IPS-18c (cell line): Measurements from ENCODE around the gene GATD1.
"Not testable (repeated sequence)": the region's sequence is repeated elsewhere in the genome, so short reads cannot be mapped to it uniquely, and the experiment has no call there.

Experiments used
- H3K4me3 ChIP-seq: 2 replicates; pipeline ENCODE4 v1.7.0; 2013; ENCODE audit warnings: low read depth, mild to moderate bottlenecking, low read length, moderate library complexity; ENCODE audit not compliant: insufficient read depth
- H3K9me3 ChIP-seq: one replicate; pipeline ENCODE4 v1.6.1; 2013; ENCODE audit warnings: mild to moderate bottlenecking, low read length, moderate library complexity; ENCODE audit not compliant: control insufficient read depth, insufficient read depth

The GATD1 gene

DNA sequence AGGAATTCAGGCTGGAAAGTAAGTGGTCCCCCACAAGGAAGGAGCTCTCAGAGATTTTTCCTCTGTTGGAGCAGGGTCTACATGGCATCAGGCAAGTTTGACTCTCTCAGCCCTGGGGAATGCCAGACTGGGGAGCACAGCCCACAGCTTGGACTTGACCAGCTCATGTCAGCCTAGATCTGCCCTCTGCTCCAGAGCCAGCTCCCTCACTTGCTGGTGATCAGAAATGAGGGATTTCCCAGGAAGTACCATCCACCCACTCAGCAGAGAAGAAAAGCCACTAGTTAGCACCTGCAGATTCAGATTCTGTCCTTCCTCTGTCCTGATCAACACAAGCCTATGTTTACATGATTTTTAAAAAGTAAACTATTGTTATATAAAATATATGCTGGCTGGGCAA is 17.1 kb downstream of the GATD1 start:
- Histone ChIP-seq H3K4me3 (no peak overlapping the region), H3K9me3 (no peaks in the 10 kb centered on the region)

DNA sequence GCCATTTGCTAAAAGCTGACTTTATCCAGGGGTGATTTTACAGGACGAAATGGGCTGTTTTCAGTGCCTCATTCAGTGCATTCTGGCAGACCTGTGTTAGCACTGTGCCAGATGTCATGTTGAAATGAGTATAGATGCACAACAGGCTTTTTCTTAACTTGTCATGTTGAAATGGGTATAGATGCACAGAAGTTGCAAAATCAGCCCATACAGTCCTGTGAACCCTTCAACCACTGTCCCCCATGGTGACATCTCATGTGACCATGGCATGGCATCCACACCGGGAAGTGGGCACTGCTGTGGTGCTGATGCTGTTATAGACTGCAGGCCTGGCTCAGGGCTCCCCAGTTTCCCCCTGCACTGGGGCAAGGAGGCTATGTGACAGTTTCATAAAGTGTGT is 27.6 kb downstream of the GATD1 start:
- Histone ChIP-seq H3K4me3 (no peak overlapping the region), H3K9me3 (no peaks in the 10 kb centered on the region)

DNA sequence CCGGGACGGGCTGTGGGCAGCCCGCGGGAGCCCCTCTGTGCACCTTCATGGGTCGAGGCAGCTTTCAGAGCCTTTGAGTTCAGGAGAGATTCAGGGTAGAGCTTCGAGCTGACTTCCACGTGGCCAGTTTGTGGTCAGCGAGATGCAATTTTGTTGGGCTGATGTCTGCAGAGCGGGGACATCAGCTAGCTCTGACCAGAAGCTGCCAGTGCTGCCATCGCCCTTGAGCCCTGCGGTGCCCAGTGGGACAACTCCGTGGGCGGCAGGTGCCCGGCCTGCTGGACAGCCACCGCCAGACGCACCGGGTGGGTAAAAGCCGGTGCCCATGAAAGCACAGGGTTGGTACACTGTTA is 29.3 kb downstream of the GATD1 start:
- H3K9me3 ChIP-seq, result no peaks in the 10 kb centered on the region

DNA sequence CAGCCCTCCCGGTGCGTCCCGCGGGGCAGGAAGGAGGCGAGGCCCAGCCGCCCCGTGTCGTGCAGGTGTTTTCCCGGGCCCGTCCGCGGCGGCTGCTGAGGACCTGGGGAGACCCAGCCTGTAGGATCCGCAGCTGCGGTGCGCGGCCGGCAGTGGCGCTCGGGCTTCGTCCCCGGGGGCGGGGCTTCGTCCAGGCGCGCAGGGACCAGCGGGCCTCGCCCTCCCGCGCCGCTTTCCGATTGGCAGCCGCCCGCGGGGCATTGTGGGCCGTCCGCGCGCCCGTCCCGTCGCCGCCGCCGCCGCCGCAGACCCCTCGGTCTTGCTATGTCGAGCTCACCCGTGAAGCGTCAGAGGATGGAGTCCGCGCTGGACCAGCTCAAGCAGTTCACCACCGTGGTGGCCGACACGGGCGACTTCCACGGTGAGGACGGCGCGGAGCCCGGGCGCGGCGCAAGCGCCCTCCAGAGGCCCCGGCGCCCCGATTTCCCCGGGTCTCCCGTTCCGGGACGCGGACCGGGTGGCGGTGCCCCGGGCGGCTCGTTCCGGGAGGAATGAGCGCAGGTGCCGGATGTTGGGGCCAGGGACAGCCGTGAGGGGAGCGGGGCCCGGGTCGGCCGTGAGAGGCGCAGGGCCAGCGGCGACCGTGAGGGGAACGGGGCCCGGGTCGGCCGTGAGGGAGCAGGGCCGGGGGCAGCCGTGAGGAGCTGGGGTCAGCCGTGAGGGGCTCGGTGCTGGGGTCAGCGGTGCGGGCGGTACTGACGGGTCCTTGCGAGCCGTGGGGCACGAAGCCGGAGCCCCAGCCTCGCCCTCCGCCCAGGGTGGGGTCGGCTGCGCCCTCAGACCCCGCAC is 29.9 kb downstream of the GATD1 start, which contains the start of gene TALDO1:
TALDO1 (plus strand) TSS at position 307 of the 849 bp plus-strand sequence; CDS start at position 325, 18 bp downstream.
- H3K4me3 ChIP-seq, result peak within 1 kb of the TSS; percentile 86

More for the DNA sequence above, 29.3 kb downstream of the GATD1 start:
- H3K4me3 ChIP-seq, result peak overlapping the region; percentile 86

DNA sequence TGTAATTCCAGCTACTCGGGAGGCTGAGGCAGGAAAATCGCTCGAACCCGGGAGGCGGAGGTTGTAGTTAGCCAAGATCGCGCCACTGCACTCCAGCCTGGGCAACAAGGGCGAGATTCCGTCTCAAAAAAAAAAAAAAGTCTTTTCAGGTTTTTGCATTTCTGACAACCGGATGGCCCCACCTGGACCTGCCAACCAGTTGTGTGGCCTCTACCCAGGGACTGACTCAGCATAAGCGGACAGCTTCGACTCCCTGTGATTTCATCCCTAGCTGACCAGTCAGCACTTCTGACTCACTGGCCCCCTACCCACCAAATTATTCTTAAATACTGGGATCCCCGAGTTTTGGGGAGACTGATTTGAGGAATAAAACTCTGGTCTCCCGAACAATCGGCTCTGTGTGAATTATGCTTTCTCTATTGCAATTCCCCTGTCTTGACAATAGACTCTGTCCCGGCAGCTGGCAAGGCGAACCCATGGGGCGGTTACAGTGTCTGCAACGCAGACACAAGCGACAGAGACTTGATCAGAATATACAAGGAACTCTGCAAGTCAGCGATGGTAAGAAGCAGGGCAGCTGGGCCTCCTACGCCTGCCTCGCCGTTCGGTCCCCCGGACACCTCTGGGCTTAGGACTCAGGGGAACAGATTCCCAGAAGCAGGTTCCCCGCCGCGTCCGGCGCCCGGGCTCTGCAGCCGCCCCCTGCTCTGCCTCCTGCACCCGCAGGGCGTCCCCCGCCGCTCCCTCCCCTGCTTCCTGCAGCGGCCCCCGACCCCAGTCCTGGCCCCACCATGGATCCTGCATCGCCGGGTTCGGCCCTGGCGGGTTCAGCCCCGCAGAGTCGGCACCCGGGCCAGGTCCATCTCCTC is 30.8 kb downstream of the GATD1 start:
- no peaks in the 10 kb centered on the region for H3K9me3 ChIP-seq
- peak overlapping the region; percentile 86 for H3K4me3 ChIP-seq

More for the DNA sequence above, 29.9 kb downstream of the GATD1 start, which contains the start of gene TALDO1:
- no peaks in the 10 kb centered on the region for H3K9me3 ChIP-seq

DNA sequence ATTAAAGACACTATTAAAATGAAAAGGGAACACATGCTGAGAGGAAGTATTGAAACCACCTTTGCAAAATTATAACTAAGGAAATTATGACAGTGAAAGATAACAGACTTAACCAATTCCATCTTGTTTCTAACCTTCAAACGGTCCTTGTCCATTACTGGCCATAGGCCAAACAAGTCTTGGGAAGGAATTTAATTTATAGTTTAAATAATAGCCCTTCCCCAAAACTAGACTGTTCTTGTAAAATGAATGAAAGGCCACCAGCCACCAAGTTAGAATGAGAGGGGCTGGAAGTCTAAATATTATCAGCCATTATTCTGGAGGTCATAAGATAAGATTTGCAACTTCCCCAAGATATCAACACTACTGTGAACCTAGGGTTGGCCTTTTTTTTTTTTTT is 31.9 kb downstream of the GATD1 start:
- no peaks in the 10 kb centered on the region for H3K9me3 ChIP-seq
- H3K4me3 ChIP-seq, result no peak overlapping the region

DNA sequence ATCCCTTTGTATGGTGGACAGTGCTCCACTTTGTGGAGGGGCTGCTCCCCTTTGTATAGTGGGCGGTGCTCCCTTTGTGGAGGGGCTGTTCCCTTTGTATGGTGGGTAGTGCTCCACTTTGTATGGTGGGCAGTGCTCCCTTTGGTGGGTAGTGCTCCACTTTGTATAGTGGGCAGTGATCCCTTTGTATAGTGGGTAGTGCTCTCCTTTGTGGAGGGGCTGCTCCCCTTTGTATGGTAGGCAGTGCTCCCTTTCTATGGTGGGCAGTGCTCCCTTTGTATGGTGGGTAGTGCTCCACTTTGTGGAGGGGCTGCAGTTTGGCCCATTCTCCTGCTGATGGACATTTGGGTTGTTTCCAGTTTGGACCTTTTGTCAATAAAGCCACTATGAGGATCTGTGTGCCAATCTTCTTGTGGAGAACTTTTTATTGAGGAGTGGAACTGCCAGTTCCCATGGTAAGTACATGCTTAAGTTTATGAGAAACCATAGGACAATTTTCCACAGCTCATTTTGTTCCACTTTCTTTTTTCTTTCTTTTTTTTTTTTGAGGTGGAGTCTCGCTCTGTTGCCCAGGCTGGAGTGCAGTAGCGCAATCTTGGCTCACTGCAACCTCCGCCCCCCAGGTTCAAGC is 34.6 kb downstream of the GATD1 start:
- Histone ChIP-seq H3K9me3 (no peaks in the 10 kb centered on the region), H3K4me3 (no peak overlapping the region)

DNA sequence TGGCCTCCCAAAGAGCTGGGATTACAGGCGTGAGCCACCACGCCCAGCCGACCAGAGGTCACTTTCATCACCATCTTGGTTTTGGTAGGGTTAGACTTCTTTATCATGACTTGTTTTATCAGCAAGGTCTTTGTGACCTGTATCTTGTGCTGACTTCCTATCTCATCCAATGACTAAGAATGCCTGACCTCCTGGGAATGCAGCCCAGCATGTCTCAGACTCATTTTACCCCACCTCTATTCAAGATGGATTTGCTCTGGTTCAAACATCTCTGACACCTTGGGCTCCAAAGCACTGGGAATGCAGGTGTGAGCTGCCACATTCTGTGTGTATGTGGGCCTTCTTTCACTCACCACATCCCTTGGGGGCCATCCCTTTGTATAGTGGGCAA is 35.1 kb downstream of the GATD1 start:
- Histone ChIP-seq H3K4me3 (no peak overlapping the region), H3K9me3 (no peaks in the 10 kb centered on the region)

DNA sequence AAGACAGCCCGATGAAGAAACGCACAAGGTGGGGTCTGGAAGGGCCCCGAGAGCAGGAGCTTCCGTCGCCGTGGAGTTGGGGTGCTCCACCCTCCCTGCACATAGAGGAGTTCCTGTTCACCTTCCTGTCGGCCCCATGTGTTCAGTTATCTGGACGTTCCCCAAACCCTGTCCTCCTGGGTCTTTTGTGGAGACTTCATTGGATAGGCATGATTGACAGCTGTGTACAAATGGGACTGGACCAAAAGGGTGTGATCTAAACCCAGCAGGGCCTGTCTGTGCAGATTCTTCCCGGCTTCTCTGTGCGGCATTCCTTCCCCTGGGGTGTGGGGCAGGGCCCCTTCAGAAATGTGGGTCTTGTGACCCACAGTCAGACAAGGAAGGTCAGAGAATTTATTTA is 39.4 kb downstream of the GATD1 start:
- not testable (repeated sequence) for H3K9me3 ChIP-seq, H3K4me3 ChIP-seq

DNA sequence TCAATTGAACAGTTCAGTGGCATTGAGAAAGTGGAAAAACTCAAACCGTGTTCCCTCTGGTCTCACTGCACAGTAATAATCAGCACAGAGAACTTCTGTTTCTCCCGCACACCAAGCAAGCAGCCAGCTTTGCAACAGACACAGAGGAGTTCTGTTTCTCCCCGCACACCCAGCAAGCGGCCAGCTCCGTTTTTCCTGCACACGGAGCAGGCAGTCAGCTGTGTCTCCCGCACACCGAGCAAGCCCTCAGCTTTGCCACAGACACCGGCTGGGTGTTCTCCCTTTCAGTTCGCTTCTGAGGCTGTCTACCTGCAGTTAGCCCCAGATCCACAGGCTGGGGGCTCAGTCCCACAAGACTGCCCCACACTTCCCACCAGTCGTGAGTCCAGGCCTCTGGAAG is 39.9 kb downstream of the GATD1 start:
- H3K4me3 ChIP-seq, result no peak overlapping the region
- no peaks in the 10 kb centered on the region for H3K9me3 ChIP-seq

DNA sequence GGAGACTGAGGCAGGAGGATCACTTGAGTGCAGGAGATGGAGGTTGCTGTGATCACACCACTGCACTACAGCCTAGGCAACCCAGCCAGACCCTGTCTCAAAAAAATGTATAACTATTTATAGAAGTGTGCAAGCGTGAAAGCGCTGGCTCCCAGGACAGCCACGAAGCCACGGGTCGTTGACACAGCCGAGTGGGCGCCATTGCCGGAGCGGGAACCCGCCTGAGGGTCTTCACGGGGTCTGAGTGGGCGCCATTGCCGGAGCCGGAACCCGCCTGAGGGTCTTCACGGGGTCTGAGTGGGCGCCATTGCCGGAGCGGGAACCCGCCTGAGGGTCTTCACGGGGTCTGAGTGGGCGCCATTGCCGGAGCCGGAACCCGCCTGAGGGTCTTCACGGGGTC is 42.7 kb downstream of the GATD1 start:
- H3K9me3 ChIP-seq, H3K4me3 ChIP-seq: not testable (repeated sequence)

DNA sequence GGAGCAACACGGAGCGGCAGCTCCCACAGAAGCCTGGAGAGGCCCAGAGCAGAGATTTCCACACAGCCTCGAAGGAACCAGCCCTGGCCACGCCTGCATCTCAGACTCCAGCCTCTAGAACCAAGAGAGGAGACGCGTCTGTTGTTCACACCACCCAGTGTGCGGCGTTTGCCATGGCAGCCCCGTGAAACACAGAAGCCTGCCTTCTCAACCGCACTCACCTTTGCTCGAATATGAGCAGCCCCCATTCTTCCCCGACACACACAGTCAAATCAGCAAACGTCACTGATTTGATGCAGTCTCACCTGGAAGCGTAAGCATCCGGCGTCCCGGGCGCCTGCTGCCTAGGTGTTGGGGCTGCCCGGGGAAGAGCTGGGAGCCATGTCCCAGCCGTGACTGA is 44.2 kb downstream of the GATD1 start:
- H3K4me3 ChIP-seq, result no peak overlapping the region
- H3K9me3 ChIP-seq, result peaks cover 2% of the 10 kb centered on the region

DNA sequence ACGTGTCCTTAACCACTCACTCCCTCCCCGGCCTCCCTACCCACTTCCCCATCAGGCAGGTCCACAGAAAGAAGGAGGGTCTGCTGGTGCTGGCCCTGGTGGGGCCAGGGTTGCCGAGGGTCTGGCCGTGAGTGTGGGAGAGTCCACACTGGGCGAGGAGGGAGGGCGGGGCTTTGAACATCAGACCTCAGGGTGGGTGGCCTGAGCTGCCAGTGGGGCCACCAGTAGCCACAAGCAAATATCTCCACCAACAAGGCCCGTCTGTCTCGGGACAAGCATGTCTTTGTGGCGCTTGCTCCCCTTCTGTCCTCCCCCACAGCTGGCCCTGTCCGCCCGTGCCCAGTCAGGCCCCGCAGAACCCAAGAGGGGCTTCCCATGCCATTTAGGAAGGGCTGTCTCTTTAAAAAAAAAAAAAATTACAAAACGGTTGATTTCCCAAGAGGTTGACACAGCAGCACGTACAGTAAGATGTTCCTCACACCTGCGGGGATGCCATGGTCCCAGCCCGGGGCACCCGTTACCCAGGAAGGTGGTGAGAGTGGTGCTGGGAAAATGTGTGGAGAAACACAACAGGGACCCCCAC is 47.7 kb downstream of the GATD1 start:
- Histone ChIP-seq H3K4me3 (no peak overlapping the region), H3K9me3 (peaks cover 2% of the 10 kb centered on the region)

DNA sequence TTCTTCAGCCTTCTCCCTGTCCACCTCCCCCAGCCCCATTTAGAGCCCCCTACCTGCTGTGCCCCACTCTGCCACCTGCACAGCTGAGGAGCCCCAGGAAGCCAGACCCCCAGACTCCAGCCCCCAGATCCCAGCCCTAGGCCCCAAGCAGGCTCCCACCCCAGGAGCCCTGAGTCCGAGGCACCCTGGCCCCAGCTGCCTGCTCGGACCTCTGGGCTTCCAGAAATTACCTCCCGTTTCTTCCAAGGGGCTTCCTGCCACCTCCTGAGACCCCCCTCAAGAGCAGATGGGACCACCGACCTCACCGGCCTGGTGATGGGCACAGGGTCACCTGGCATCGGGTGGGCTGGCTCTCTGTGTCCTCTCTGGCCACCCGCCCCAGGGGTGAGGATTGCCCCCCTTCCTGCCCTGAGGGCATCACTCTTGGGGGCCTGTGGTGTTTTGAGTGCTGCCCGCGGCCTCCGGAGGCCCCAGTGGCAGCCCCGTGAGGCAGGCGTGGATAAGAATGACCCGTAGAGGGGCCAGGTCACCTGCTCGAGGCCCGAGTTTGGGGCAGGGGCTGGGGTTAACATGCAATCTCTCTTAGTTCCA is 48.3 kb downstream of the GATD1 start:
- Histone ChIP-seq H3K4me3 (no peak overlapping the region), H3K9me3 (peaks cover 2% of the 10 kb centered on the region)

DNA sequence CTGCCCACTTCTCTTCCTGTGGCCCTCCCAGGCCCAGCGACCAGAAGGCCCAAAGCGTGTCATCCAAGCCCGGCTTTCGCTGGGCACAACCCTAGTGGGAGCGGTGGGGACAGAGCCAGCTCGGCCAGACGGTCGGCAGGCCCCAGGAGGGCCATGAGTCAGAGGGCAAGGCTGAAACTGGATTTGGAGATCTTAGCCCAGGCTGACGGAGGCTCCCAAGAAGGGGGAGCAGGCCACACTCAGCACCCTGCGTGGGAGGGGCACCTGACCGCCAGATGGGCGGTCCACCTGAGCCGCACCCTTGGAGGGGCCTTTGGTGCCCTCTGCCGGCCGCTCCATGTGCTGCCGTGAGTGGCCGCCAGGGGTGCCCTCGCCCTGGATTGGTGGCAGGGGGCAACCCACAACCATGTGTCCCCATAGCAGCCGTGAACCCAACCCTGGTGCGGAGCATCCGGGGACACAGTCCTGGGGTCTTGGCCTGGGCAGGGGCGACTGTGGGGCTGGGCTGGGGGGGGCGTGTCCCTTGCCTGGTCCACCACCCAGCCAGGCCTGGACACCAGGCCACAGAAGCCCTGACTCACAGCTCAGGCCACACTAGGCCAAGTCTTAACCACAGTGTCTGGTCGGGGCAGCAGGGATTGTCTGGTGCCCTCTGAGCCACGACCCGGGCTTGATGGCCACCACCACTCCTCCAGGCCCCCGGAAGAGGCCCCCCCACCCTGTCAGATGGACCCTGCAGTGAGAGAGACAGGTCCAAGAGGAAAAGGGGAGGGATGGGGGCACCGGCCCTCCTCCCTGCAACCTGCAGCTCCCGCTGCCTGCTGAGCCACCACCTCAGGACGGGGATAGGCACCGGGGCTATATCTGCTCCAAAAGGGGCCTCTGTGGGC is 49.2 kb downstream of the GATD1 start:
- Histone ChIP-seq H3K4me3 (no peak overlapping the region), H3K9me3 (peaks cover 2% of the 10 kb centered on the region)

DNA sequence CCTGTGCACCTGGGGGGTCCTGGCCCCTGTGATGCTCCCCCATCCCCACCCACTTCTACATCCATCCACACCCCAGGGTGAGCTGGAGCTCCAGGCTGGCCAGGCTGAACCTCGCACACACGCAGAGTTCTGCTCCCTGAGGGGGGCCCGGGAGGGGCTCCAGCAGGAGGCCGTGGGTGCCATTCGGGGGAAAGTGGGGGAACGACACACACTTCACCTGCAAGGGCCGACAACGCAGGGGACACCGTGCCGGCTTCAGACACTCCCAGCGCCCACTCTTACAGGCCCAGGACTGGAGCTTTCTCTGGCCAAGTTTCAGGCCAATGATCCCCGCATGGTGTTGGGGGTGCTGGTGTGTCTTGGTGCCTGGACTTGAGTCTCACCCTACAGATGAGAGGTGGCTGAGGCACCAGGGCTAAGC is 50.0 kb downstream of the GATD1 start:
- no peak overlapping the region for H3K4me3 ChIP-seq
- peaks cover 2% of the 10 kb centered on the region for H3K9me3 ChIP-seq
